DOHH2 (cell line): Measurements from ENCODE around the gene TAS2R40.

Source experiments
- EZH2phosphoT487 ChIP-seq: fragments of 200-600 bp; sonication (generic); IDR thresholded peaks from 2 replicates; pipeline ENCODE4 v1.6.1; 2017; ENCODE audit warnings: borderline replicate concordance, mild to moderate bottlenecking, antibody characterized with exemption, low read length, moderate library complexity, mixed read lengths
- TF ChIP-seq, protein P1 (sequence below): fragments of 200-600 bp; sonication (generic); IDR thresholded peaks from one replicate; pipeline ENCODE4 v1.5.1; 2014; ENCODE audit warnings: antibody characterized with exemption, mild to moderate bottlenecking, low read depth, low read length; ENCODE audit not compliant: poor library complexity, severe bottlenecking

DNA sequence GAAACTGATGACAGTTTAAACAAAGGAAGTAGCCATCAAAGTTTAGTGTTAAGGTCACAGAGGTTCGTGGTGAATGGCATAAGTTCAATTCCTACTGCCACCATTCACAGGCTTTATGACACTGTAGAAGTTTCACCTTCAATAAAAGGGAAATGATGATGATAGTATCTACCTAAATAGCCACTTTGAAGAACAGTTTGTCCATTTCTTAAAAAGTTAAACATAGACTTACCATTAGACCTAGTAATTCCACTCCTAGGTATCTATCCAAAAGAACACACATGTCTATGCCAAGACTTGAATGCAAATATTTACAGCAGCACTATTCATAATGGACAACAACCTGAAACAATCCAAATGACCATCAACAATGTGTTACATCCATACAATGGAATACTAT lies 22.5 kb downstream of the TAS2R40 start:
- TF ChIP-seq, protein P1, sequence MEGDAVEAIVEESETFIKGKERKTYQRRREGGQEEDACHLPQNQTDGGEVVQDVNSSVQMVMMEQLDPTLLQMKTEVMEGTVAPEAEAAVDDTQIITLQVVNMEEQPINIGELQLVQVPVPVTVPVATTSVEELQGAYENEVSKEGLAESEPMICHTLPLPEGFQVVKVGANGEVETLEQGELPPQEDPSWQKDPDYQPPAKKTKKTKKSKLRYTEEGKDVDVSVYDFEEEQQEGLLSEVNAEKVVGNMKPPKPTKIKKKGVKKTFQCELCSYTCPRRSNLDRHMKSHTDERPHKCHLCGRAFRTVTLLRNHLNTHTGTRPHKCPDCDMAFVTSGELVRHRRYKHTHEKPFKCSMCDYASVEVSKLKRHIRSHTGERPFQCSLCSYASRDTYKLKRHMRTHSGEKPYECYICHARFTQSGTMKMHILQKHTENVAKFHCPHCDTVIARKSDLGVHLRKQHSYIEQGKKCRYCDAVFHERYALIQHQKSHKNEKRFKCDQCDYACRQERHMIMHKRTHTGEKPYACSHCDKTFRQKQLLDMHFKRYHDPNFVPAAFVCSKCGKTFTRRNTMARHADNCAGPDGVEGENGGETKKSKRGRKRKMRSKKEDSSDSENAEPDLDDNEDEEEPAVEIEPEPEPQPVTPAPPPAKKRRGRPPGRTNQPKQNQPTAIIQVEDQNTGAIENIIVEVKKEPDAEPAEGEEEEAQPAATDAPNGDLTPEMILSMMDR: no peak
- TF ChIP-seq EZH2phosphoT487: no peak
